Measurements from ENCODE around the gene HMCN2.
"Not testable (repeated sequence)": the region's sequence is repeated elsewhere in the genome, so short reads cannot be mapped to it uniquely, and the experiment has no call there.

The HMCN2 gene

GRCh38 chr9:130395810-130396435, 130.4 kb downstream of the HMCN2 start:
- no peak for DNase-seq

- DNase-seq, result no peak
These were observed 131.0 kb downstream of the HMCN2 start for GRCh38 chr9:130396581-130396980.

GRCh38 chr9:130398487-130399240, 133.1 kb downstream of the HMCN2 start:
- DNase-seq, result no peak

DNA sequence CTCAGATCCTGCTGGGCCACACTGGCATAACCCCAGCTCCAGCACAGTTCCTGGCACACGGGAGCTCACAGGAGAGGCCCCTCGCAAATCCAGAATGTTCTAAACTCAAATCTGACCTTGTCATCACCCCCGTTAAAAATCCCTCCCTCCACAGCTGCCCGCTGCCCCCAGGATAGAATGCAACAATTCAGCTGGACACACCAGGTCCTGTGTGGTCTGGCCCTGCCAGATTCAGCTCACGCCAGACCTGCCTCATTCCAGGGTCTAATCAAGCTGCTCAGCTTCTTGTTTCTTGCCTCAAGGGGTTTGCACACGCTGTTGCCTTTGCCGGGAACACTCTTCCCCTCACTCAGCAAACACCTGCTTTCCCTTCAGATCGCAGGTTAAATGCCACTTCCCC, 134.2 kb downstream of the HMCN2 start:
- DNase-seq, result no peak

- no peak for DNase-seq
These were observed 135.3 kb downstream of the HMCN2 start for GRCh38 chr9:130400870-130401269.

GRCh38 chr9:130401742-130402141, 136.2 kb downstream of the HMCN2 start:
- DNase-seq, result not testable (repeated sequence)

DNA sequence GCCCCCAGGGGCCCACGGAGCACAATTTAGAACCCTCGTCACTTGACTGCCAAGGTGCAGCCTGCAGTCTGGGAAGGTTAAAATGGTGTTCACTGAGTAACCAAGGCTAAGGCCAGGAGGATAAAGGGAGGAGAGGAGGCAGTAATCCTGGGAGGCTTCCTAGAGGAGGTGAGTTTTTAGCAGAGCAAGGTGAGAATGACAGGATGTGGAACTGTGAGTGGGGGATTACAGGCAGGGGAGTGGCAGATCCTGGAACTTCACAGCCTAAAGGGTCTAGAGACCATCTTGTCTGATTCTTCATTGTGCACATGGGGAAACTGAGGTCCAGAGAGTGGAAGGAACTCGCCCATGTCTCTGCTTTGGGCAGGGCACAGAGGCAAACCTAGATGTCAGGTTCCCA, 136.7 kb downstream of the HMCN2 start:
- no peak for DNase-seq

DNA sequence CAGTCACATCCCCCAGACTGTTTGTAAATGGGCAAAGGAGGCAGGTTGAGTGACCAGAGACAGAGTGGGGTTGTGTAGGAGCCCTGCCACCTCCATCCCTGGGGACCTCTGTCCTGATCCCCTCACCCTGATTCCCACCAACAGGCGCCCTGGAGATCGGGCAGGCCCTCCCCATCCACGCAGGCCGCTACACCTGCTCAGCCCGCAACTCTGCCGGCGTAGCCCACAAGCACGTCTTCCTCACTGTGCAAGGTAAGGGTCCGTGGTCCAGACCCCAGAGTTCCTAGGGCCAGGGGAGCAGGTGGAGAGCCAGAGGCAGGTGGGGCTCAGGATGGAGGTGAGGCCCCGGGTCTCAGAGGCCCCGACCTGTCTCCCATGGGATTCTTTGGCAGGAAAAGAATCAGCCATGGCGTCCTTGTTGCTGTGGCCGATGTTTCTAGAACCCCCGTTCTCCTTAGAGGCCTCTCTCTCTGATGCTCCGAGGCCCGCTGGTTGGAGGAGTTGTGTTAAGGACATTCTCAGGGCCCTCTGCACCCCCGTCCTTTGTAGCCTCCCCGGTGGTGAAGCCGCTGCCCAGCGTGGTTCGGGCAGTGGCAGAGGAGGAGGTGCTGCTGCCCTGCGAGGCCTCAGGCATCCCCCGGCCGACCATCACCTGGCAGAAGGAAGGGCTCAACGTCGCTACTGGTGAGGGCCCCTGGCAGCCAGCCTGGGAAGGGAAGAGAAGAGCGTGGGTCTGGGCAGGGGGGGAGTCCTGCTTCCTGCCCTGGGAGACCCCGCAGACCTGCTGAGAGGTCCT, 137.3 kb downstream of the HMCN2 start:
- no peak for DNase-seq

- no peak for DNase-seq
These were observed 140.2 kb downstream of the HMCN2 start for GRCh38 chr9:130405657-130406257.

- no peak for DNase-seq
These were observed 140.8 kb downstream of the HMCN2 start for GRCh38 chr9:130406278-130406895.

DNA sequence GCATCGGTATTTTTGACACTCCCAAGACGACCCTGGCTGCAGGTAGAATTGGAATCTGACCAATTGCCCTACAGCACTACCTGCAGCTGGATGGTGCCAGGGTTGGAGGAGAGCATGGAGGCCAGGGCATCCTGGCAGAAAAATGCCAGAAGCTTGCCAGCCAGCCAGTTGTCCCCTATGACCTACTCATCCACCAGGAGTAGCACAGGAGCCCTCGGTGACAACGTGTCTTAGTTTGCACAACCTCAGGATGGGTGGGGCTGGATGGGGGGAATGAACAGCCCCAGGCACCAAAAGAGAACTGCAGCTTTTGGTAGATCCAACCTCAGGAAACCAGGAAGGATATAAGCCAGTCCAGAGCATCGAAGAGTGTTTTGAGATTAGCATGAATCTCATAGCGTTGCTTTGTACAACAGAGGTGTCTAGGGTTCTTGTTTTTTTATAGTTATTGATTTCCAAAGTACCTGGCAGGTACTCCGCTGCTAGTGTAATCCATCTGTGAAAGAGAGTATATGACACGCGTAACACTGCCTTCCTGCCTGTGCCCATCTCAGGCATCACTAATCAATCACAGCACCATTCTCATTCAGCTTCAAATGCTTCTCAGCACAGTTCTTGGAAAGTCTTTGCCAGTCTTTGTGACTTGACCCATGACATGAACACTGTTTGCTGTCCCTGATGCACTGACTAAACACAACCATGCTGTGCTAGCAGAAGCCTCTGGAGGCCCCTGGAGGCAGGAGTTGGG, 142.5 kb downstream of the HMCN2 start:
- DNase-seq, result no peak

DNA sequence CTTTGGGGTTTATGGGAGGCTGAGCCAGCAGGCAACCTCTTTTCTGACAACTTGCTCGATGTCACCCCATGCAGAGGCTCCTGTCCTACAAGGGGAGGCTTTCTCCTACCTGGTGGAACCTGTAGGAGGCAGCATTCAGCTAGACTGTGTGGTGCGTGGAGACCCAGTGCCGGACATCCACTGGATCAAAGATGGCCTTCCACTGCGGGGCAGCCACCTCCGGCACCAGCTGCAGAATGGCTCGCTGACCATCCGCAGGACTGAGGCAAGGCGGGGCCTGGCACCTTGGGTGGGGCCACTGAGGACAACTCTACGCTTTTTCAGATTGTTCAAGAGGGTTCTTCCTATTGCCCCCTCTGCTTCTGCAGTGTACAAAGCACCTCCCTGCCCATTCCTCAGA, 143.1 kb downstream of the HMCN2 start:
- DNase-seq, result no peak

DNA sequence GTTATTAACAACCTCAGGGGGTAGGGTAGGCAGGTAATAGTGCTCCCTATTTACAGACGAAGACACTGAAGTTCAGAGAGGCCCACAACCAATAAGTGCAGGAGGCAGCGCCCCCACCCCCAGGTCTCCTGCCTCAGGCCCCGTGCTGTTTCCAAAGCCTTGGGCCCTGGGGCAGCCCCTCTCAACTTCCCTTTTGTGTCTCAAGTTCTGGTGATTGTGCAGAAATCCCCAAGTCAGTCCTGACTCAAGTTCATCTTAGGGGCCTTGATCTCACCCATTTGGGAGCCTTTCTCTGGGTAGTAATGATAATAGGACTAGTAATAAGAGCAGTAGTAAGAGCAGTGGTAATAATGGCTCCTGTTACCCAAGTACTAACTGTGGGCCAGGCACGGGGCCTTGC, 143.7 kb downstream of the HMCN2 start:
- DNase-seq, result peak; percentile 13 to 62 (median 35)

DNA sequence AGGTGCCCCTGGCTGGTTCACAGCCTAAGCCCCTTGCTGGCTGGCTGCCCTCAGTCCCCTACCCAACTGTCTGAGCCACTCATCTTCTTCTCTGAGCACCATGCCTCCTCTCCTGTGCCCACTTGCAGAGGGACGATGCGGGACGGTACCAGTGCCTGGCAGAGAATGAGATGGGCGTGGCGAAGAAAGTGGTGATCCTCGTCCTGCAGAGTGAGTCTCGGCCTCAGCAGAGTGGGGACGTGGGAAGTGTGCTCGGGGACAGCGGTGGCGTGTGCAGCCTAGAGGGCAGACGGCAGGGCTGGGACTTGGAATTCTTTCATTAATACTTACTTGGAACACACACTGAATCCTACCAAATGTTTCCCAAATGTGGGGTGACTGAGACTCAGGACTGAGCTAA, 144.9 kb downstream of the HMCN2 start:
- no peak for DNase-seq

- DNase-seq, result no peak
These were observed 146.0 kb downstream of the HMCN2 start for GRCh38 chr9:130411566-130411915.

DNA sequence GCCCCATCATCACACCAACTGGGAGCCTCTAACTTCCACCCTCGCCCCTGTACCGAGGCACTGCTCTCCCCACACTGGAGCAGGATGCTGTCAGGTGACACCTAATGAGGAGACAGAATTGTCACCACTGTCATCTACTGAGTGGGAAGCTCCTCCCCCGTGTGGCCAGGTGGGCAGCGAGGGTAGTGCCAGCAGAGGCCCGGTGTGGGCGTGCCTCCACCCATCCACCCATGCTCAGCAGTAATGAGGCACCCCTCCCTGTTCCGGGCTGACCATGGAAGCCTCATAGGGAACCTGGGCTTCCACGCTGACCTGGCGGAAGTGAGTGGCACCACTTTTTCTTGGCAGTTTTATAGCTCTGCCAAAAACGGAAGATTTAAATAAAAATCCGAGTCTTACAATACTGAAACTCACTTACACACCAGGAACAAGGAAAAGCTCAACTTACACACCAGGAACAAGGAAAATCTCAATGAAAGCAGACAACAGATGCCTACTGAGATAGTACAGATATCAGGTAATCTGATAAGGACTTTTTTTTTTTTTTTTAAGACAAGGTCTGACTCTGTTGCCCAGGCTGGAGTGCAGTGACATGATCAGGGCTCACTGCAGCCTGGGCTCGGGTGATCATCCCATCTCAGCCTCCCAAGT, 148.6 kb downstream of the HMCN2 start:
- DNase-seq, result no peak

DNA sequence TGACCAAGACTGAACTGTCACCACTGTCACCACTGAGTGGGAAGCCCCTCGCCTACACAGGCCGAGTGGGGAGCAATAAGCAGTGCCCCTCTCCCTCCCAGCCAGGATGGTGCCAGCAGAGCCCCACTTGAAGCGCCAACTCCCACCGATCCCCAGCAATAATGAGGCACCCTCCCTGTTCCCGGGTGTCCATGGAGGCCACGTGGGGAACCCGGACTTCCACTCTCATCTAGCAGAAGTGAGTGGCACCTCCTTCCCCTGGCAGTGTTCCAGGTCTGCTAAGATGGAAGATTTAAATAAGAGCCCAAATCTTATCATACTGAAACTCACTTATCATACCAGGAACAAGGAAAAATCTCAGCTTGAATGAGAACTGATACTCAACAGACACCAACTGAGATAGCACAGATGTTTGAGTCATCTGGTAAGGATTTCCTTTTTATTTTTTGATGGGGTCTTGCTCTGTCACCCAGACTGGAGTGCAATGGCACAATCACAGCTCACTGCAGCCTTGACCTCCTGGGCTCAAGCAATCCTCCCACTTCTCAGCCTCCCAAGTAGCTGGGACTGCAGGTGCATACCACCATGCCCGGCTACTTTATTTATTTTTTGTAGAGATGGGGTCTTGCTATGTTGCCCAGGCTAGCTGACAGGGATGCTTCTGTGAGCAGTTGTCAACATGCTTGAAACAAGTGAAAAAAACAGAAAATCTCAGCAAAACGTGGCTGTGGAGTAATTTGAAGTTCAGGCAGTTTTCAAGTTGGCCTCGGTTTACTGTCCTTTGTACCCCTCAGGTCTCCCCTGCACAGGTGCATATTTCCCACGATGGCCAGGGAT, 149.6 kb downstream of the HMCN2 start:
- DNase-seq, result no peak

- DNase-seq, result no peak
These were observed 152.0 kb downstream of the HMCN2 start for GRCh38 chr9:130417602-130418001.

DNA sequence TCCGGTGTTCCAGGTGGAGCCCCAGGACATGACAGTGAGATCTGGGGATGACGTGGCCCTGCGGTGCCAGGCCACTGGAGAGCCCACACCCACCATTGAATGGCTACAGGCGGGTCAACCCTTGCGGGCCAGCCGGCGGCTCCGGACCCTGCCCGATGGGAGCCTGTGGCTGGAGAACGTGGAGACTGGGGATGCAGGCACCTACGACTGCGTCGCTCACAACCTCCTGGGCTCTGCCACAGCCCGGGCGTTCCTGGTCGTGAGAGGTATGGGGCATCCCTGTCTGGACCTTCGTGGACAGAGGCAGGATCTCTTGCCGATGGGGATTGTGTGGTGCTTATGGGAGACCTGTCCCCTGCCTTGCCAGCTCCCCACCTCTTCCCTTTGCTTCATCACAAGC, 153.2 kb downstream of the HMCN2 start:
- no peak for DNase-seq

GRCh38 chr9:130419521-130420035, 154.0 kb downstream of the HMCN2 start:
- DNase-seq, result no peak
